Stimulated activated CD4-positive, alpha-beta T cell treated with anti-CD3 and anti-CD28 coated beads, TNF-alpha, amount 100 ng/mL, for 24 hours (primary cell): ENCODE data around the gene GSTA5.
"Not testable (repeated sequence)": the region's sequence is repeated elsewhere in the genome, so short reads cannot be mapped to it uniquely, and the experiment has no call there.

Experiments
- DNase-seq, 3 experiments: peaks; one replicate each; pipeline ENCODE4 v3.0.0-alpha.2; 2020; ENCODE audit warnings: low read depth in 3 of 3

The GSTA5 gene

GRCh38 chr6:52789658-52790057 is 51.0 kb downstream of the GSTA5 start:
- not testable (repeated sequence) for DNase-seq

GRCh38 chr6:52788478-52788877 is 52.1 kb downstream of the GSTA5 start:
- no peak for DNase-seq

- no peak for DNase-seq
Observed at GRCh38 chr6:52787917-52788316, 52.7 kb downstream of the GSTA5 start.

- DNase-seq, result no peak
Observed at GRCh38 chr6:52786249-52786956, 54.2 kb downstream of the GSTA5 start.

- not testable (repeated sequence) for DNase-seq
Observed at GRCh38 chr6:52782696-52783274, 57.8 kb downstream of the GSTA5 start.

- not testable (repeated sequence) for DNase-seq
Observed at GRCh38 chr6:52782209-52782608, 58.4 kb downstream of the GSTA5 start.
